ENCODE results near the gene HSD17B12.

DNA sequence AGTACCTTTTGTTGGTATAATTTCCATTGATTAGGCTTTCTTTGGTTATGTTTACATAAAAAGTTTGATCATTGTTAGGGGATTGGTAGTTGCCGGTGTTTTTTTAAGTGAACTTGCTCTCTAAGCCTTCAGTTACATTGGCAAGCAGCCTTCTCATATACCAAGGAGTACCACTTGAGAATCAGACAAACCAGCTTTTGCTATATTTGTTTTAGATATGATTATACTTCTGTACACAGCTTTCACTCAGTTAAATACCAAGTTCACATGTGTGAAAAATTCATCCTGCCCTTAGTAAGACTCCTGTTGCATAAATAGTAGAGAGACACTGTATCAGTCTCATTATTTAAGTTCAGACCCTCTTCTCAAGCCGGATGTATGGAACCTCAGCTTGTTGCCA, 222.5 kb downstream of the HSD17B12 start:
- TF ChIP-seq, protein P1, sequence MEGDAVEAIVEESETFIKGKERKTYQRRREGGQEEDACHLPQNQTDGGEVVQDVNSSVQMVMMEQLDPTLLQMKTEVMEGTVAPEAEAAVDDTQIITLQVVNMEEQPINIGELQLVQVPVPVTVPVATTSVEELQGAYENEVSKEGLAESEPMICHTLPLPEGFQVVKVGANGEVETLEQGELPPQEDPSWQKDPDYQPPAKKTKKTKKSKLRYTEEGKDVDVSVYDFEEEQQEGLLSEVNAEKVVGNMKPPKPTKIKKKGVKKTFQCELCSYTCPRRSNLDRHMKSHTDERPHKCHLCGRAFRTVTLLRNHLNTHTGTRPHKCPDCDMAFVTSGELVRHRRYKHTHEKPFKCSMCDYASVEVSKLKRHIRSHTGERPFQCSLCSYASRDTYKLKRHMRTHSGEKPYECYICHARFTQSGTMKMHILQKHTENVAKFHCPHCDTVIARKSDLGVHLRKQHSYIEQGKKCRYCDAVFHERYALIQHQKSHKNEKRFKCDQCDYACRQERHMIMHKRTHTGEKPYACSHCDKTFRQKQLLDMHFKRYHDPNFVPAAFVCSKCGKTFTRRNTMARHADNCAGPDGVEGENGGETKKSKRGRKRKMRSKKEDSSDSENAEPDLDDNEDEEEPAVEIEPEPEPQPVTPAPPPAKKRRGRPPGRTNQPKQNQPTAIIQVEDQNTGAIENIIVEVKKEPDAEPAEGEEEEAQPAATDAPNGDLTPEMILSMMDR (IDR thresholded peaks at IDR 0.05; ENCODE audit: poor library complexity, severe bottlenecking), result no peak
- TF ChIP-seq, protein P2, sequence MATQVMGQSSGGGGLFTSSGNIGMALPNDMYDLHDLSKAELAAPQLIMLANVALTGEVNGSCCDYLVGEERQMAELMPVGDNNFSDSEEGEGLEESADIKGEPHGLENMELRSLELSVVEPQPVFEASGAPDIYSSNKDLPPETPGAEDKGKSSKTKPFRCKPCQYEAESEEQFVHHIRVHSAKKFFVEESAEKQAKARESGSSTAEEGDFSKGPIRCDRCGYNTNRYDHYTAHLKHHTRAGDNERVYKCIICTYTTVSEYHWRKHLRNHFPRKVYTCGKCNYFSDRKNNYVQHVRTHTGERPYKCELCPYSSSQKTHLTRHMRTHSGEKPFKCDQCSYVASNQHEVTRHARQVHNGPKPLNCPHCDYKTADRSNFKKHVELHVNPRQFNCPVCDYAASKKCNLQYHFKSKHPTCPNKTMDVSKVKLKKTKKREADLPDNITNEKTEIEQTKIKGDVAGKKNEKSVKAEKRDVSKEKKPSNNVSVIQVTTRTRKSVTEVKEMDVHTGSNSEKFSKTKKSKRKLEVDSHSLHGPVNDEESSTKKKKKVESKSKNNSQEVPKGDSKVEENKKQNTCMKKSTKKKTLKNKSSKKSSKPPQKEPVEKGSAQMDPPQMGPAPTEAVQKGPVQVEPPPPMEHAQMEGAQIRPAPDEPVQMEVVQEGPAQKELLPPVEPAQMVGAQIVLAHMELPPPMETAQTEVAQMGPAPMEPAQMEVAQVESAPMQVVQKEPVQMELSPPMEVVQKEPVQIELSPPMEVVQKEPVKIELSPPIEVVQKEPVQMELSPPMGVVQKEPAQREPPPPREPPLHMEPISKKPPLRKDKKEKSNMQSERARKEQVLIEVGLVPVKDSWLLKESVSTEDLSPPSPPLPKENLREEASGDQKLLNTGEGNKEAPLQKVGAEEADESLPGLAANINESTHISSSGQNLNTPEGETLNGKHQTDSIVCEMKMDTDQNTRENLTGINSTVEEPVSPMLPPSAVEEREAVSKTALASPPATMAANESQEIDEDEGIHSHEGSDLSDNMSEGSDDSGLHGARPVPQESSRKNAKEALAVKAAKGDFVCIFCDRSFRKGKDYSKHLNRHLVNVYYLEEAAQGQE (IDR thresholded peaks at IDR 0.05; ENCODE audit: borderline replicate concordance), result no peak

Data from neural cell (in vitro differentiated cells).